ENCODE data around the gene THAP4.

THAP4 gene, protein sequence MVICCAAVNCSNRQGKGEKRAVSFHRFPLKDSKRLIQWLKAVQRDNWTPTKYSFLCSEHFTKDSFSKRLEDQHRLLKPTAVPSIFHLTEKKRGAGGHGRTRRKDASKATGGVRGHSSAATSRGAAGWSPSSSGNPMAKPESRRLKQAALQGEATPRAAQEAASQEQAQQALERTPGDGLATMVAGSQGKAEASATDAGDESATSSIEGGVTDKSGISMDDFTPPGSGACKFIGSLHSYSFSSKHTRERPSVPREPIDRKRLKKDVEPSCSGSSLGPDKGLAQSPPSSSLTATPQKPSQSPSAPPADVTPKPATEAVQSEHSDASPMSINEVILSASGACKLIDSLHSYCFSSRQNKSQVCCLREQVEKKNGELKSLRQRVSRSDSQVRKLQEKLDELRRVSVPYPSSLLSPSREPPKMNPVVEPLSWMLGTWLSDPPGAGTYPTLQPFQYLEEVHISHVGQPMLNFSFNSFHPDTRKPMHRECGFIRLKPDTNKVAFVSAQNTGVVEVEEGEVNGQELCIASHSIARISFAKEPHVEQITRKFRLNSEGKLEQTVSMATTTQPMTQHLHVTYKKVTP

DNA sequence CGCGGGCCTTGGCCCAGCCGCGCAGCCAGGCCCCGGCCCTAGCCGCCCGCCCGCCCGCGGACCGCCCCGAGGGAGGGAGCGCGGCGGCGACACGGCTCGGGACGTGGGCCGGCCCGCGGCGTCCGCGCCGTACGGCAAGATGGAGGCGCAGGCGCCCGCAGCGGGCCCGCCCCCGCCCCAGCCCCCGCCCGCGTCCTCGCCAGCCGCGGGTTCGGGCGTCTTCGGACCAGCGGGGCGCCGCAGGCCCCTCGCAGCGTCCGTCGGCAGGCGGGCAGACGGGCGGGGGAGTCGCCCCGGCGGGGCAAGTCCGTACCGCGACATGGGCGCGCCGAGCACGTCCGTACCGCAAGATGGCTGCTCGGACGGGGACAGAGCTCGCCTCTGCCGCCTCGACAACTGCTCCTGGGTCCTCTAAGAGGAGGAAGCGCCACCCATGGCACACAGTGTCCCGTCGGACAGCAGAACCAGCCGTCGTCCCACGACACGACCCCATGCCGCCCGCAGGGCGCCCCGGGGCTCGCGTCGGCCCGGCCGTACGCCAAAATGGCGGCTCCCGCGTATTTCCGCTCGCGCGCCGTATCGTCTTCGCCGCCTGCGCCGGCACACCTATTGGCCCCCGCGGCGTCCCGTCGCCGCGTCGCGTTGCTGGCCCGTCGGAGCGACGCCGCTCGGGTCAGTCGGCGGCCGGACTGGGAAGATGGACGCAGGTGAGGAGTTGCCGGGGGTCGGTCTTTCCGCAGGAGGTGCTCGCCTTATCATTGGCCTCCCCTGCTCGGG lies at the start of gene THAP4, which contains the start of gene ATG4B:
Gene THAP4, minus strand, starts transcription at position 141 of the 777 bp plus-strand sequence. CDS start 141 bp downstream, outside the sequence.
Gene ATG4B, plus strand, starts transcription at position 676 of the 777 bp plus-strand sequence. Its CDS starts 22 bp downstream, at position 698.
- DNase-seq: peak; percentile 91

DNA sequence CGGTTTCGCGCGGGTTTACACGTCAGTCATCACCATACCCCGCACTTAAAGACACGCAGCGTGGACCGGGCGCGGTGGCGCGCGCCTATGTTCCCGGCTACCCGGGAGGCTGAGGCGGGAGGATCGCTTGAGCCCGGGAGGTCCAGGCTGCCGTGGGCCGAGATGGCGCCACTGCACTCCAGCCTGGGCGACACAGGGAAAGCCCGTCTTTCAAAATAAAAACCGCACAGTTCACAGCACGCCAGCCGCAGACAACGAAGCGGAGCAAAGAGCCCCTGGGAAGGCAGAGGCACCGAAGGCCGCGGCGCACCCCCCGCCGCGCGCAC lies 49.3 kb upstream of the THAP4 start:
- no peak for DNase-seq

- DNase-seq: no peak
Observed at GRCh38 chr2:241680827-241681599, 44.1 kb upstream of the THAP4 start.

- DNase-seq: no peak
Observed at GRCh38 chr2:241680044-241680443, 43.1 kb upstream of the THAP4 start.

- no peak for DNase-seq
Observed at GRCh38 chr2:241678784-241679540, 42.0 kb upstream of the THAP4 start.

GRCh38 chr2:241678307-241678706 lies 41.3 kb upstream of the THAP4 start:
- no peak for DNase-seq

DNA sequence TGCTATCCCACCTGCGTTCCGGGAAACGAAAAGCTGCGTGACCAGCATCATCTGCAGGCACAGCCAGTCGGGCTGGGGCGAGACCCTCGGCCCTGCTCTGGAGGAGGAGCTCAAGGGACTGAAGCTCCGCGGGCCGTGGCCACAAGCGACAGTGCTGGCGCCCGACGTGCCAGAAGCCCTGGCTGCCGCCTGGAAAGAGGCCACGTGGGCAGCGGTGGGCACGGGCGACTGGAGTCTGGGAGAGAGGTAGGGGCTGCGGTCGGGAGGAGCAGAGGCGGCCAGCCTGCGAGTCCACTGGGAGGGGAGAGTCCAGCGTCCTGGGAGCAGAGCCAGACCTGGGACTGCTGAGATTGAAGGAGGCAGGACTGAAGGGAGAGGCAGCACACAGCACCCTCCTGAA lies 40.4 kb upstream of the THAP4 start:
- DNase-seq: no peak

- DNase-seq: no peak
Observed at GRCh38 chr2:241676665-241677064, 39.7 kb upstream of the THAP4 start.

DNA sequence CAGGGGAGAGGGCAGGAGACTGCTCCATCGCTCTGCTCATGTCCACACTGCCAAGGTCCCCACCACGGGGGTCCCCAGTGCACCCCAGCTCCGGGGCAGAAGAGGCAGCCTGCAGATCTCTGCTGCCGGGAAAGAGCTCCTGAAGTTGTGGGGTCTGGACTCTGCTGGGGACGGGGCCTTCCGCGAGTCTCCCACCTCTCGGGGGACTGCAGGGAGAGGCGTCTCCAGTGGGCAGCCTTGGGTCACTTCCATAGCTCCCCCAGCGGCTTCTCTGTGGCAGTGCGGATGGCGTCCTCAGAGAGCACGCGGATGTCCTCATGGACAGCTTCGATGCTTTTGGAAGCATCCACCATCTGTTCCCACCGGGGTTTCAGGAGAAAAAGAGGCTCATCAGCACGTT lies 38.9 kb upstream of the THAP4 start:
- DNase-seq: no peak

DNA sequence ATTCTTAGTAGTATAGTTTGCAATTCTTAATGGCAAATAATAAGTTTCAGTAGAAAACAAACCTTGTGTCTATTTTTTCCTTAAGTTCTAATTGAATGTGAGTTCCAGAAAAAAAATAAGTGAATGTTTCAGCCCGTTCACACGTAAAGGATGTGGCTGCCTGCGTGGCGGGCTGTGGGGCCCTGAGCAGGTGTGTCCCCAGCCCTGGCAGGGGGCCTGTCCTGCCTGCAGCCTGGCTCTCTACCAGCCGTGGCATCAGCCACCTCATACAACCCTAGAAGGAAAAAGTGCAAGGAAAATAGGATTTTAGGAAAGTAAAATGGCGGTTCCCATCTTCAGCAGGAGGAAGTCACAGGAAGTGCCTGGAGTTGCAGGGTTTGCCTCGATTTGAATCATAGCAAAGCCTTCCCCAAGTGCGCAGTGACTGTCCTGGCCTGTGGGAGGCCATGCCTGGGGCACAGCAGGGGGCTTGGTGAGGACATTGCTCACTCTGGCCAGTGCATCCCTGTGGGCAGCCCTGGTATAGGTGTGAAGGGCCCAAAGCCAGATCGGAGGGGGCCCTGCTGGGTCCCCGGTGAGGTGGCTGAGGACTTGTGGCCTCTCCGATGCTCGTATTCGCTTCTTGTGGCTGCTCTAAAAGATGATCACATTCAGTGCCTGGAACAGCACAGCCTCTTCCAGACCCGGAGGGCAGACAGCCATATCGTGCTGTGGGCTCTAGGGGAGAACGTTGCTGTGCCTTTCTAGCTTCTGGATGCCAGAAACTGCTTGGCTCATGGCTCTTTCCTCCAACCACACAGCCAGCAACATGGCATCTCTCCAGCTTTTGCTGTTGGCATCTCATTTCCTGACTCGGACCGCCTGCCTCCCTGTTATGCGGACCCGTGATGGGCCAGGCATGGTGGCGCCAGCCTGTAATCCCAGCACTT lies 37.1 kb upstream of the THAP4 start:
- no peak for DNase-seq

- no peak for DNase-seq
Observed at GRCh38 chr2:241673189-241673663, 36.3 kb upstream of the THAP4 start.

DNA sequence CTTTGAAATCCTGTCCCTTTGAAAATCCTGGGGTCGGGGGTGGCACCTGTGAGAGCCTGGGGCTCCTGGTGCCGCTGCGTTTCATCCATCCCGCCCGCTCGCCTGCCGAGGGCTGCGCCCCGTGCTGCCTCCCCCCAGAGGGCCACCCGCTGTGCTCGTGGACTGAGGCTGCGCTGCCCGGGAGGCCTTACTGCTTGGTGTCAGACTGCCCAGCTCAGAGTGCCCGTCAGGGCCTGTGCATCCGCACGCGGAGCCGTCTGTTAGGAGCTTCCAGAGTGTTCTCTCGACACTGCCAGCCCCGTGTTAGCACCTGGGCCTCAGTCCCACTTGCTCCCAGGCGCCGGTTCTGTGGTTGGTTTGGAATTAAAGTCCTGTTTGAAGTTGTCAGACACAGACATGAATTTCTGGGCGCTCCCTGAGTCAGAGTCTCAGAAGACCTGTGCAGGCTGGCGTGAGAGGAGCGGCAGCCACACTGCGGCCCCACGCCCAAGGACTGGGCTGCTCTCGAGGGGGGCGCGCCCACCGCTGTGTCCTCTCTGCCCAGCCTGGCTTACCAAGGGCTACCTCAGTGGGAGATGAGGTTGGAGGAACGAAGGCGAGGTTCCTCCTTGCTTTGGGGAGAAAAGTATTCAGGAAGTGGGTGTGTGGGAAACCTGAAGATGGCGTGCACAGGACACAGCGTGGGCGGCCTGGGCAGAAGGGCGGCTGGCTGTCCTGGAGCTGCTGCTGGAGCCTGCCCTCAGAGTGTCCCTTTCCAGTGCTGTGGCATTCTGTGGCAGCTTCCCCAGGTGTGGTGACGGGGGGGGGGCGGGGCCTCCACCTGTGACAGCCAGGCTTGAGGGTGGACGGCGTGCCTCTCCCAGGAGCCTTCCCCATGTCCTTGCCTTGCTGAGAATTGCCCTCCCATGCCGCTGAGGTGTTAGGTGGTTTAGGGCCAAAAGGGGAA lies 35.6 kb upstream of the THAP4 start:
- DNase-seq: no peak

GRCh38 chr2:241671457-241672240 lies 34.7 kb upstream of the THAP4 start:
- no peak for DNase-seq

DNA sequence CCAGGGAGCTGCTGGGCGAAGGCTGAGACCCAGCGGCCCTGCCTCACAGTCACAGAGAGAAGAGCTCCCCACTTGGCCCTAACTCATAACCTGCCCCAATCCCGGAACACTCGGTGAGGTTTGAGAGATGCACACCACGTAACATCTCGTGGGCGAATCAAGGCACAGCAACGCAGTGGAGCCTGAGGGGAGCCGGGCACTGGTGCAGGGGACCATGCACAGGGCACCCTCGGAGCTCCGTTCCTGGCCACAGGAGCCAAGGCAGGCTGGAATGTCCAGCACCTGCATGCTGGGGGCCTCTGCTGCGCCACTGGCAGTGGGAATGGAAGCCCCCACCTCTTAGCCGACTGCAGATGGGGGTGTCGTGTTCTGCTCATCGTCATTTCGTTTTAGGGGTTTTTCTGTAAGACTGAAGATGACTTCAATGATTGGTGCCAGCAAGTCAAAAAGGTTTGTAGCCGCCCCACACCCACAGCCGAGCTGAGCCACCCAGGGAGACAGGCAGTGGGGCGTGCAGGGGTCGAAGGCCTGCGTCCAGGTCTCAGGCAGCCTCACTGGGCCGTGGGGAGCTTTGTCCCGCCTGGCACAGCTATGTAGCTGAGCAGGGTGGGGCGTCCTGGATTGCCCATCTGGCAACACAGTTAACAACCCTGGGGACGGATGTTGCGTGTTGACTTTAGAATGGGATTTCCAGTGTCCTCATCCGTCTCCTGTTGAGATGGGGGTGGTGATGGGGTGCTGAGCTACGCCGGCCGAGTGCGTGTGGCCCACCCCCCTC lies 33.6 kb upstream of the THAP4 start:
- DNase-seq: no peak

DNA sequence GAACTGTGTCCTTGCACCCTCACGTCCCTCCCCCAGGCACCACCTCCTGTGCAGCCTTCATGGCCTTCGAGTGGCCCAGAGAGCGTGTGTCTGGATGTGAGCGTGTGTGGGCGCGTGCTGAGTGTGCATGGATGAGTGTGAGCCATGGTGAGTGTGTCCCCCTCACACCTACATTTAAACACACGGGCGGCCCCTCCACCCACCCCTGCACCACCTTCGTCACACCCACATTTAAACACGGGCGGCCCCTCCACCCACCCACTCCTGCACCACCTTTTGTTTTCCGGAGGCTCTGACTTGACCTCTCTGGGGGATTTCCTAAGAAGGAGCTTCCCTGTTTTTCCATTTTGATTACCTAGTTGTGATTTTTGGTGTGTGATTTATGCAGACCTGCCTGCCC lies 31.9 kb upstream of the THAP4 start:
- DNase-seq: no peak

DNA sequence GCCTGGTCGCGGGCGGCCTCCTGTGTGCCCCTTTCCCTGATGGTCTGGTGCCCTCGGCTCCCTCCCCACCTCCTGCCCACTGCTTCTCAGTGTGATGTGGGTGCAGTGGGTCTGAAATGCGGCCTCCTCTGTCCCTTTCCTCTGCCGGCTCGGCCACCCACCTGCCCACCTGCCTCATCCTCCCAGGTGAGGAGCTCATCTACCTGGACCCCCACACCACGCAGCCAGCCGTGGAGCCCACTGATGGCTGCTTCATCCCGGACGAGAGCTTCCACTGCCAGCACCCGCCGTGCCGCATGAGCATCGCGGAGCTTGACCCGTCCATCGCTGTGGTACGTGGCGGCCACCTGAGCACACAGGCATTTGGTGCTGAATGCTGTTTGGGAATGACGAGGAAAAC lies 31.4 kb upstream of the THAP4 start:
- DNase-seq: no peak

DNA sequence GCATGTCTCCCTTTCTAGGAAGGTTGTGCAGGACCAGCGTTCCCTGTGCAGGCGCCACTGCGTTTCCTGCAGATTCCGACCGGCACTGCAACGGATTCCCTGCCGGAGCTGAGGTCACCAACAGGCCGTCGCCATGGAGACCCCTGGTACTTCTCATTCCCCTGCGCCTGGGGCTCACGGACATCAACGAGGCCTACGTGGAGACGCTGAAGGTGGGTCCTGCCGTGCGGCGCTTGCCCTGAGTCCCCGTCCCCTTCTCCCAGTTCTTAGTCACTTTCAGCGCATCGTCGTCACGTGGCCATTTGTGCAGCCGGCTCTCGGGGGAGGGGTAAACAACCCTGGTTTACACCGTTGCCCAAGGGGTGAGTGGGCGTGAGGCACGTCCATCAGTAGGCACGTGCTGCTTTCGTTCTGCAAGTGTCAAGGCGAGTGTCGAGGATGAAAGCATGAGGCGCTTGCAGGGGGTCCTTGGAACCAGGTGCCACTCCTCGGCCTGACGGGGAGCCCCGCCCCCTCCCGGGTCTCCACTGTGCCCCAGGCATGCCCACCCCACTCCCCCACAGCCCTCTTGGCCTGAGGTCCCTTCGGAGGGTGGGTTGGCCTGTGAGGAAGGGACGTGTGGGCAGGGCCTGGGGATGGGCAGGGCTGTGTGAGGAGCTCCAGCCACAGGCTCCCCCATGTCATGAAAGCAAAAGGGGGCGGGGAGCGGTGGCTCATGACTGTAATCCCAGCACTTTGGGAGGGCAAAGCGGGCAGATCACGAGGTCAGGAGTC lies 29.9 kb upstream of the THAP4 start:
- DNase-seq: no peak

Data from right hindlimb (tissue), 1 donor.